Breast epithelium (tissue), 4 donors: Measurements from ENCODE around the gene SLC8A3. TPM values are rescaled to one million over a fixed set of nuclear protein-coding genes. Genes with fewer than 3 reads are reported as not detected.

Experiments used
- DNase-seq, 2 donors: peaks; one replicate each; pipeline ENCODE4 v3.0.0-alpha.2; 2019; ENCODE audit warnings: low spot score in 2 of 2
- H3K27ac ChIP-seq, 2 donors: fragments of 200-600 bp; sonication (generic) in 1 of 2; one replicate each; pipeline ENCODE4 v1.5.1; 2016 to 2019; ENCODE audit warnings: mild to moderate bottlenecking in 1 of 2
- H3K27me3 ChIP-seq, 2 donors: fragments of 200-600 bp; sonication (generic) in 1 of 2; one replicate each; pipeline versions ENCODE4 v1.5.1 to v1.6.0; 2017 to 2019; ENCODE audit warnings: control low read depth in 1 of 2, mild to moderate bottlenecking in 1 of 2
- H3K36me3 ChIP-seq: fragments of 200-600 bp; one replicate; pipeline ENCODE4 v1.5.1; 2019
- H3K4me1 ChIP-seq, 2 donors: fragments of 200-600 bp; sonication (generic); one replicate each; pipeline ENCODE4 v1.5.1; 2016 to 2019; ENCODE audit warnings: control low read depth in 1 of 2
- H3K4me3 ChIP-seq, 3 donors: fragments of 200-600 bp; sonication (generic); 1 replicate in 2 of 3; 2 replicates in 1 of 3; pipeline ENCODE4 v1.5.1; 2016 to 2019; ENCODE audit warnings: mild to moderate bottlenecking in 3 of 3, moderate library complexity in 2 of 3
- H3K9me3 ChIP-seq, 2 donors: fragments of 200-600 bp; sonication (generic) in 1 of 2; one replicate each; pipeline ENCODE4 v1.5.1; 2016 to 2019; ENCODE audit warnings: control low read depth in 1 of 2
- CTCF ChIP-seq, 3 donors: fragments of 450-650 bp; IDR thresholded peaks; one replicate each; pipeline ENCODE4 v1.5.1; 2016 to 2017; ENCODE audit warnings: antibody characterized with exemption in 3 of 3, mild to moderate bottlenecking in 3 of 3, moderate library complexity in 3 of 3
- POLR2A ChIP-seq: fragments of 450-650 bp; IDR thresholded peaks from one replicate; pipeline ENCODE4 v1.6.1; 2016; ENCODE audit warnings: antibody characterized with exemption, mild to moderate bottlenecking, moderate library complexity
- POLR2AphosphoS5 ChIP-seq, 3 donors: sonication (generic); formaldehyde crosslinking; IDR thresholded peaks; one replicate each; pipeline ENCODE4 v1.6.1; 2017; ENCODE audit warnings: antibody characterized with exemption in 3 of 3
- intact Hi-C: fragments of 100-400 bp; cut with DNase I; formaldehyde crosslinking; loops from one replicate; pipeline ENCODE4 v1.15.1; 2023; ENCODE audit warnings: low total_unique reads
- total RNA-seq, 3 donors: library from RNA; depleted of rRNA; stranded (reverse); fragments of >200 nt; gene quantifications; one replicate each; pipeline ENCODE4 v1.1.0, GENCODE V29; 2016

SLC8A3 gene
- total RNA-seq, 3 donors from 2014 or later, result 0.59 to 1.8 TPM; not detected in 1

- no peak for TF ChIP-seq CTCF (IDR thresholded peaks at IDR 0.05)
- no peak for TF ChIP-seq POLR2AphosphoS5 (IDR thresholded peaks at IDR 0.05)
- TF ChIP-seq POLR2A, result no peak
- no peak for DNase-seq
- Histone ChIP-seq H3K36me3 (no peaks in the 10 kb centered on the region), H3K27me3 (no peaks in the 10 kb centered on the region), H3K27ac (no peak overlapping the region), H3K4me1 (no peaks in the 10 kb centered on the region), H3K4me3 (no peak overlapping the region), H3K9me3 (no peaks in the 10 kb centered on the region)
- intact Hi-C loops, result loop anchor here (5.0 kb wide), 1 partner anchor 135 kb away; no protein-coding TSS in a partner anchor
Observed at GRCh38 chr14:70127186-70127585, 61.6 kb downstream of the SLC8A3 start.

GRCh38 chr14:70123796-70124195, 65.0 kb downstream of the SLC8A3 start:
- Histone ChIP-seq H3K36me3 (no peaks in the 10 kb centered on the region), H3K9me3 (no peaks in the 10 kb centered on the region), H3K27me3 (no peaks in the 10 kb centered on the region), H3K27ac (no peak overlapping the region), H3K4me3 (no peak overlapping the region), H3K4me1 (no peaks in the 10 kb centered on the region)
- DNase-seq, result no peak
- TF ChIP-seq CTCF (IDR thresholded peaks at IDR 0.05), result no peak
- TF ChIP-seq POLR2A, result no peak
- no peak for TF ChIP-seq POLR2AphosphoS5 (IDR thresholded peaks at IDR 0.05)
- intact Hi-C loops, result no loop called here

GRCh38 chr14:70121521-70121920, 67.2 kb downstream of the SLC8A3 start:
- TF ChIP-seq POLR2A (no peak), POLR2AphosphoS5 (IDR thresholded peaks at IDR 0.05) (no peak), CTCF (IDR thresholded peaks at IDR 0.05) (no peak)
- DNase-seq, result no peak
- Histone ChIP-seq H3K27me3 (no peaks in the 10 kb centered on the region), H3K36me3 (no peaks in the 10 kb centered on the region), H3K27ac (no peak overlapping the region), H3K4me1 (no peaks in the 10 kb centered on the region), H3K4me3 (no peak overlapping the region), H3K9me3 (no peaks in the 10 kb centered on the region)
- intact Hi-C loops, result no loop called here

GRCh38 chr14:70118064-70118463, 70.7 kb downstream of the SLC8A3 start:
- DNase-seq, result no peak
- intact Hi-C loops, result no loop called here
- H3K27me3 ChIP-seq, result no peaks in the 10 kb centered on the region
- no peaks in the 10 kb centered on the region for H3K4me1 ChIP-seq
- TF ChIP-seq POLR2A, result no peak
- no peak for TF ChIP-seq POLR2AphosphoS5 (IDR thresholded peaks at IDR 0.05)
- no peak for TF ChIP-seq CTCF (IDR thresholded peaks at IDR 0.05)
- H3K27ac ChIP-seq, result no peak overlapping the region
- H3K4me3 ChIP-seq, result no peak overlapping the region
- H3K36me3 ChIP-seq, result no peaks in the 10 kb centered on the region
- H3K9me3 ChIP-seq, result no peaks in the 10 kb centered on the region

GRCh38 chr14:70116278-70116677, 72.5 kb downstream of the SLC8A3 start:
- Histone ChIP-seq H3K27me3 (no peaks in the 10 kb centered on the region), H3K27ac (no peak overlapping the region), H3K4me1 (no peaks in the 10 kb centered on the region), H3K4me3 (no peak overlapping the region), H3K9me3 (no peaks in the 10 kb centered on the region), H3K36me3 (no peaks in the 10 kb centered on the region)
- TF ChIP-seq POLR2AphosphoS5 (IDR thresholded peaks at IDR 0.05) (no peak), POLR2A (no peak)
- intact Hi-C loops, result no loop called here
- no peak for DNase-seq

GRCh38 chr14:70114621-70115156, 74.1 kb downstream of the SLC8A3 start:
- Histone ChIP-seq H3K9me3 (no peaks in the 10 kb centered on the region), H3K27me3 (no peaks in the 10 kb centered on the region), H3K4me3 (no peak overlapping the region), H3K36me3 (no peaks in the 10 kb centered on the region), H3K4me1 (no peaks in the 10 kb centered on the region), H3K27ac (no peak overlapping the region)
- intact Hi-C loops, result no loop called here
- DNase-seq, result no peak
- TF ChIP-seq POLR2AphosphoS5 (IDR thresholded peaks at IDR 0.05) (no peak), POLR2A (no peak), CTCF (IDR thresholded peaks at IDR 0.05) (no peak)
